ENCODE data around the gene GALNT7. TPM values are rescaled to one million over a fixed set of nuclear protein-coding genes. Genes with fewer than 3 reads are reported as not detected.

GALNT7 gene
- total and polyA plus RNA-seq, 10 of the 15 experiments (the other 5 are each of a cell fraction or from before 2014, with no cell fraction given) = 14.2 to 33.2 (median 28.9) TPM

DNA sequence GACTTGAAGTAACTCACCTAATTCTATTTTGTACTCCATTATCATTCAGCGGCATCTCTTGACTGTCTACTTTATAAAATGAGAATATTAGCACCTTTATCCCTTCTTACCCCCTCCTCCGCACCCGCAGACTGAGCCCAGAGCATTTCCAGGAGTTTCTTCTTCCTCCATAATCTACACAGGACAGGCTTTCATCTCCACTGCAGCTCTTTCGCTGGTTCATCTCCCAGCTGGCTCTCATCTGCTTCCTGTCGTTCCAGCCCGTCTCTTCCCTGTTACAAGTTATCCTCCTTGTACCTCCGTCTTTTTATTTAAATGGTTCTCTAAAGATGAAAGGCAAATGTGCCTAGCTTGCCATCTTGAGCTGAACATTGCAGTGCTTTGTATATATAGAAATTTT is 39.8 kb downstream of the GALNT7 start:
- Histone ChIP-seq H2AFZ (ENCODE audit: control insufficient read depth, low read depth, low read length) (no peak overlapping the region), H3K79me2 (ENCODE audit: control insufficient read depth, insufficient read depth, low read length) (peaks cover 5% of the 10 kb centered on the region; the same call in 1 of the 2 replicates), H3K4me1 (ENCODE audit: control insufficient read depth, insufficient read depth, low read length) (no peaks in the 10 kb centered on the region), H3K4me2 (ENCODE audit: control insufficient read depth, insufficient read depth) (no peak overlapping the region), H3K9ac (ENCODE audit: control insufficient read depth, insufficient read depth, low read length) (no peak overlapping the region), H3K9me3 (replicated peaks; ENCODE audit: control insufficient read depth, insufficient read depth, low read length) (peaks cover 2% of the 10 kb centered on the region; the same call in 2 of the 3 replicates), H3K27me3 (replicated peaks in 1 of 2; ENCODE audit: control insufficient read depth in 2 of 2, insufficient read depth in 2 of 2, low read length in 1 of 2) (no peaks in the 10 kb centered on the region), H4K20me1 (ENCODE audit: control insufficient read depth, insufficient read depth) (no peaks in the 10 kb centered on the region), H3K36me3 (ENCODE audit: control insufficient read depth in 2 of 2, insufficient read depth in 2 of 2, low read length in 1 of 2) (peaks cover 0 to 2% of the 10 kb centered on the region in 2 experiments; a peak in 2 of 4 replicates), H3K4me3 (no peak overlapping the region), H3K27ac (ENCODE audit: control insufficient read depth, insufficient read depth) (no peak overlapping the region)
- TF ChIP-seq, protein P1, sequence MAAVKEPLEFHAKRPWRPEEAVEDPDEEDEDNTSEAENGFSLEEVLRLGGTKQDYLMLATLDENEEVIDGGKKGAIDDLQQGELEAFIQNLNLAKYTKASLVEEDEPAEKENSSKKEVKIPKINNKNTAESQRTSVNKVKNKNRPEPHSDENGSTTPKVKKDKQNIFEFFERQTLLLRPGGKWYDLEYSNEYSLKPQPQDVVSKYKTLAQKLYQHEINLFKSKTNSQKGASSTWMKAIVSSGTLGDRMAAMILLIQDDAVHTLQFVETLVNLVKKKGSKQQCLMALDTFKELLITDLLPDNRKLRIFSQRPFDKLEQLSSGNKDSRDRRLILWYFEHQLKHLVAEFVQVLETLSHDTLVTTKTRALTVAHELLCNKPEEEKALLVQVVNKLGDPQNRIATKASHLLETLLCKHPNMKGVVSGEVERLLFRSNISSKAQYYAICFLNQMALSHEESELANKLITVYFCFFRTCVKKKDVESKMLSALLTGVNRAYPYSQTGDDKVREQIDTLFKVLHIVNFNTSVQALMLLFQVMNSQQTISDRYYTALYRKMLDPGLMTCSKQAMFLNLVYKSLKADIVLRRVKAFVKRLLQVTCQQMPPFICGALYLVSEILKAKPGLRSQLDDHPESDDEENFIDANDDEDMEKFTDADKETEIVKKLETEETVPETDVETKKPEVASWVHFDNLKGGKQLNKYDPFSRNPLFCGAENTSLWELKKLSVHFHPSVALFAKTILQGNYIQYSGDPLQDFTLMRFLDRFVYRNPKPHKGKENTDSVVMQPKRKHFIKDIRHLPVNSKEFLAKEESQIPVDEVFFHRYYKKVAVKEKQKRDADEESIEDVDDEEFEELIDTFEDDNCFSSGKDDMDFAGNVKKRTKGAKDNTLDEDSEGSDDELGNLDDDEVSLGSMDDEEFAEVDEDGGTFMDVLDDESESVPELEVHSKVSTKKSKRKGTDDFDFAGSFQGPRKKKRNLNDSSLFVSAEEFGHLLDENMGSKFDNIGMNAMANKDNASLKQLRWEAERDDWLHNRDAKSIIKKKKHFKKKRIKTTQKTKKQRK (IDR thresholded peaks at IDR 0.05; ENCODE audit: low read depth, low read length) = no peak
- TF ChIP-seq CREM (IDR thresholded peaks at IDR 0.05; ENCODE audit: low read depth) (no peak), TCF12 (IDR thresholded peaks at IDR 0.05; ENCODE audit: low read depth, low read length) (no peak)
- DNase-seq (ENCODE audit: low read depth, low spot score) (no peak), ATAC-seq (no peak), FAIRE-seq (no peak)
- RAD21 ChIA-PET (ENCODE audit: unreplicated experiment) = no interaction called here
- SMC1A ChIA-PET (ENCODE audit: uncharacterized antibody, unreplicated experiment) = interaction anchor here (1.0 kb wide), 2 partner anchors 19 to 49 kb away, joined by 3 to 4 read pairs; no protein-coding TSS in a partner anchor
- intact Hi-C loops (cut with micrococcal nuclease; ENCODE audit: unreplicated experiment) = no loop called here
- in situ Hi-C loops (cut with MboI) = no loop called here
- no TSS peak for BruUV-seq (replicated peaks)
- POLR2A ChIA-PET = no interaction called here
- CTCF ChIA-PET = no interaction called here
- WGBS (ENCODE audit: insufficient coverage, insufficient replicate concordance, low lambda C conversion rate, missing lambda C conversion rate) = 92% methylated on average over 7 of the region's 7 CpGs

GRCh38 chr4:173211222-173211621 is 42.6 kb downstream of the GALNT7 start:
- ATAC-seq (no peak), DNase-seq (ENCODE audit: low read depth, low spot score) (no peak), FAIRE-seq (no peak)
- Histone ChIP-seq H4K20me1 (ENCODE audit: control insufficient read depth, insufficient read depth) (no peaks in the 10 kb centered on the region), H3K4me2 (ENCODE audit: control insufficient read depth, insufficient read depth) (no peak overlapping the region), H3K4me3 (no peak overlapping the region), H3K27ac (ENCODE audit: control insufficient read depth, insufficient read depth) (no peak overlapping the region), H2AFZ (ENCODE audit: control insufficient read depth, low read depth, low read length) (no peak overlapping the region), H3K9ac (ENCODE audit: control insufficient read depth, insufficient read depth, low read length) (no peak overlapping the region), H3K27me3 (replicated peaks in 1 of 2; ENCODE audit: control insufficient read depth in 2 of 2, insufficient read depth in 2 of 2, low read length in 1 of 2) (no peaks in the 10 kb centered on the region), H3K79me2 (ENCODE audit: control insufficient read depth, insufficient read depth, low read length) (peaks cover 2% of the 10 kb centered on the region; the same call in 1 of the 2 replicates), H3K36me3 (ENCODE audit: control insufficient read depth in 2 of 2, insufficient read depth in 2 of 2, low read length in 1 of 2) (peaks cover 0 to 2% of the 10 kb centered on the region in 2 experiments; a peak in 2 of 4 replicates), H3K4me1 (ENCODE audit: control insufficient read depth, insufficient read depth, low read length) (no peaks in the 10 kb centered on the region), H3K9me3 (replicated peaks; ENCODE audit: control insufficient read depth, insufficient read depth, low read length) (no peaks in the 10 kb centered on the region)
- SMC1A ChIA-PET (ENCODE audit: uncharacterized antibody, unreplicated experiment) = interaction anchor here (0.7 to 1.3 kb wide), 2 partner anchors 18 to 90 kb away, joined by 3 to 5 read pairs; no protein-coding TSS in a partner anchor
- CTCF ChIA-PET = interaction anchor here (1.2 to 1.4 kb wide), 3 partner anchors 12 to 90 kb away, joined by 5 to 6 read pairs (median 5); no protein-coding TSS in a partner anchor
- in situ Hi-C loops (cut with MboI) (no loop called here), intact Hi-C loops (cut with micrococcal nuclease; ENCODE audit: unreplicated experiment) (no loop called here)
- no TSS peak for BruUV-seq (replicated peaks)
- POLR2A ChIA-PET = no interaction called here
- RAD21 ChIA-PET (ENCODE audit: unreplicated experiment) = interaction anchor here (0.7 to 0.8 kb wide), 2 partner anchors 8 to 36 kb away, joined by 3 read pairs; no protein-coding TSS in a partner anchor
- WGBS (ENCODE audit: insufficient coverage, insufficient replicate concordance, low lambda C conversion rate, missing lambda C conversion rate) = 100% methylated on average over 1 of the region's 1 CpG
- no peak for TF ChIP-seq CBX3 (IDR thresholded peaks at IDR 0.05; ENCODE audit: borderline replicate concordance, low read depth)
- no peak for TF ChIP-seq POU2F2 (IDR thresholded peaks at IDR 0.05; ENCODE audit: borderline replicate concordance, low read depth, low read length)
- no peak for TF ChIP-seq GATAD2B (conservative IDR thresholded peaks at IDR 0.05; ENCODE audit: low read depth)
- no peak for TF ChIP-seq TCF7 (IDR thresholded peaks at IDR 0.05; ENCODE audit: borderline replicate concordance)
- no peak for TF ChIP-seq BHLHE40 (IDR thresholded peaks at IDR 0.05; ENCODE audit: borderline replicate concordance in 1 of 2, low read depth in 2 of 2, low read length in 1 of 2)
- TF ChIP-seq SKIL (IDR thresholded peaks at IDR 0.05; ENCODE audit: low read depth, poor library complexity, severe bottlenecking) = no peak
- TF ChIP-seq POLR2AphosphoS5 (IDR thresholded peaks at IDR 0.05; ENCODE audit: low read length) = no peak
- TF ChIP-seq CEBPB (IDR thresholded peaks at IDR 0.05; ENCODE audit: borderline replicate concordance in 1 of 2, low read depth in 2 of 2, low read length in 2 of 2) = no peak
- no peak for TF ChIP-seq MTA3 (IDR thresholded peaks at IDR 0.05; ENCODE audit: borderline replicate concordance, low read length)

All from GM12878 (cell line).